Neural progenitor cell (in vitro differentiated cells): ENCODE measurements around the gene TSPAN5. TPM values are rescaled to one million over a fixed set of nuclear protein-coding genes. Genes with fewer than 3 reads are reported as not detected.

Experiments used
- DNase-seq: peaks from one replicate; pipeline ENCODE4 v3.0.0-alpha.2; 2016; ENCODE audit warnings: low spot score
- H2AFZ ChIP-seq: fragments of 200-600 bp; sonication (generic); replicated peaks from 2 replicates; pipeline ENCODE4 v1.6.1; 2016; ENCODE audit warnings: antibody characterized with exemption
- H3F3A ChIP-seq: fragments of 200-600 bp; sonication (generic); 2 replicates; pipeline ENCODE4 v1.6.1; 2016; ENCODE audit warnings: antibody characterized with exemption, low read depth
- H3K27ac ChIP-seq: fragments of 200-600 bp; sonication (generic); 2 replicates; pipeline ENCODE4 v1.5.1; 2016; ENCODE audit warnings: mild to moderate bottlenecking
- H3K27me3 ChIP-seq: fragments of 200-600 bp; sonication (generic); 2 replicates; pipeline ENCODE4 v1.6.1; 2016; ENCODE audit warnings: mild to moderate bottlenecking, moderate library complexity
- H3K36me3 ChIP-seq: fragments of 200-600 bp; sonication (generic); 2 replicates; pipeline ENCODE4 v1.5.1; 2016
- H3K4me1 ChIP-seq: fragments of 200-600 bp; sonication (generic); 2 replicates; pipeline ENCODE4 v1.6.1; 2016; ENCODE audit warnings: mixed run types
- H3K4me2 ChIP-seq: fragments of 200-600 bp; sonication (generic); 2 replicates; pipeline ENCODE4 v1.6.1; 2016
- H3K4me3 ChIP-seq: fragments of 200-600 bp; sonication (generic); 2 replicates; pipeline ENCODE4 v1.5.1; 2016
- H3K79me2 ChIP-seq: fragments of 200-600 bp; sonication (generic); 2 replicates; pipeline ENCODE4 v1.6.1; 2016; ENCODE audit warnings: low read depth
- H3K9ac ChIP-seq: fragments of 200-600 bp; sonication (generic); 2 replicates; pipeline ENCODE4 v1.6.1; 2016
- H3K9me3 ChIP-seq: fragments of 200-600 bp; sonication (generic); 2 replicates; pipeline ENCODE4 v1.5.1; 2016; ENCODE audit warnings: low read depth
- H4K20me1 ChIP-seq: fragments of 200-600 bp; sonication (generic); 2 replicates; pipeline ENCODE4 v1.6.1; 2016; ENCODE audit warnings: low read depth
- H3K27ac Mint-ChIP-seq: 3 replicates; pipeline ENCODE4 v1.8.0; 2021; ENCODE audit warnings: mixed read lengths
- H3K27me3 Mint-ChIP-seq: 2 replicates; pipeline ENCODE4 v1.8.0; 2022; ENCODE audit warnings: low read depth, mild to moderate bottlenecking, inconsistent platforms, moderate library complexity, mixed read lengths; ENCODE audit not compliant: insufficient read depth
- H3K36me3 Mint-ChIP-seq: 3 replicates; pipeline ENCODE4 v1.8.0; 2021; ENCODE audit warnings: mixed read lengths
- H3K4me1 Mint-ChIP-seq: 3 replicates; pipeline ENCODE4 v1.8.0; 2021; ENCODE audit warnings: mixed read lengths
- H3K4me3 Mint-ChIP-seq: 3 replicates; pipeline ENCODE4 v1.8.0; 2021; ENCODE audit warnings: mild to moderate bottlenecking, moderate library complexity, mixed read lengths
- H3K9me3 Mint-ChIP-seq: 3 replicates; pipeline ENCODE4 v1.8.0; 2020; ENCODE audit warnings: mixed read lengths
- CTCF ChIP-seq: fragments of 200-600 bp; sonication (generic); IDR thresholded peaks from 2 replicates; pipeline ENCODE4 v1.5.1; 2017; ENCODE audit warnings: antibody characterized with exemption, mild to moderate bottlenecking
- EZH2 ChIP-seq: fragments of 200-600 bp; sonication (generic); IDR thresholded peaks from 2 replicates; pipeline ENCODE4 v1.6.1; 2017; ENCODE audit warnings: antibody characterized with exemption, mild to moderate bottlenecking, moderate library complexity
- EZH2phosphoT487 ChIP-seq: fragments of 200-600 bp; sonication (generic); IDR thresholded peaks from 2 replicates; pipeline ENCODE4 v1.6.1; 2017; ENCODE audit warnings: antibody characterized with exemption
- total RNA-seq: library from RNA; depleted of rRNA; stranded (reverse); fragments of >200 nt; gene quantifications from 2 replicates; pipeline ENCODE4 v1.2.3, GENCODE V29; 2015; ENCODE audit warnings: low replicate concordance

Gene TSPAN5
- total RNA-seq, 1 donor from 2014 or later = 34.9 TPM

DNA sequence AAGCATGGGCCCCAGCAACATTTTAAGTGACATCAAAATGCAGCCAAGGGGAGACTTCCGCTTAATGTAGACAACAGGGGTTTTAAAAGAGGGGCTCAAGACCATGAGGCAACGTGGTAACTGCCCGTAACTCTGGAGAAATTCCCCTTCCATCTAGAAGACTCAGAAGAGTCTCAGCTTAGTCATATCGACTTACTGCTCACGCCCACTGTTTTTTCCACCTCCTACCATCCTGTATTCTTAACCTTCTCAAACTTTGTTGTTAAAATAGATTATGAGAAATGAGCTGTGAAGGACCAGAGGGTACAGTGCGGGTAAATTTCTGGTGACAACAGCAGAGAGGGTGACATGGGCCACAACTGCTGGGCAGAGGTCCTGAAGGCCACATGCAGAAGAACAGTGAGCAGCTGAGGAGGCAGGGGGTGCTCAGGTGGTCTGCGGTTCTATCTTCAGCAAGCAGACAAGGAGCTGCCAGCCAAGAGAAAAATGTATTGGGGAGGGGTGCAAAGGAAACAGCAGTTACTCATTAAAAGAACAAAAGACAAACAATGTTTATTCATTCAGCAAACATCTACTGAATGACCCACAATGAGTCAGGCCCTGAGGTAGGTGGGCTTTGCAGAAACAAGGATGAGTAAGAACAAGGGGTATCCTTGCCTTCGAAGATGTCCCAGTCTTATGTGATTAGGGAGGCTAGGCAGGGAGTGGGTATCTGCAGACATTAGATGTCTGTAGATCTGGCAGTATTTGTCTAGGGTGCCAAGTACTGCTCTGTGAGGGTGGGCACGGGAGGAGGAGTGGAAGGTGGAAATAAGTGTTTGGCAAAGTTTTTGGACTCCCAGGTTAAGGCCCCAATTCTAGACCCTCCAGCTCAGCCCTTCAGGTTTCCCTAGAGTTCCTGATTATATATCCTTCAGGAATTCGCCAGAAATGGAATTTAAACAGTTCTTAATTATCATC is 175.3 kb downstream of the TSPAN5 start:
- no peaks in the 10 kb centered on the region for H3K4me1 Mint-ChIP-seq

DNA sequence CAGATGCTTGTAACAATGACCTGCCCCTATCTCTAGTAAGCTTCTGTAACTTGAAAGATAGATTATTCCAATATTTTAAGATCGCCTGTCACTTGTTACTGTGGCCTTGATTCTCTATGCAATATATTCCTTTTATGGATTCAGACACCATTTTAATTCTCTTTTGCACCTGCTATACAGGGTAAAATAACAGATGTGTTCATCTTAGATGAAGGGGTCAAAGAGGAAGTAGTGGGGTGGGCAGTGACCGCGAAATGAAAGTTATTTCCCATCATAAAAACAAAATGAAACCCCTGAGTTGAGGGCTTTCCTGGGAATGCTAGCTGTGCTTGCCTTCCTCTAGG is 175.9 kb downstream of the TSPAN5 start:
- Histone ChIP-seq H3K27ac (no peak overlapping the region), H3K4me1 (peaks cover 2% of the 10 kb centered on the region), H3K9ac (no peak overlapping the region), H3K9me3 (no peaks in the 10 kb centered on the region), H3K36me3 (no peaks in the 10 kb centered on the region), H3F3A (no peaks in the 10 kb centered on the region), H3K4me3 (no peak overlapping the region), H2AFZ (no peak overlapping the region), H3K4me2 (no peak overlapping the region), H4K20me1 (no peaks in the 10 kb centered on the region), H3K27me3 (no peaks in the 10 kb centered on the region), H3K79me2 (no peaks in the 10 kb centered on the region)
- TF ChIP-seq CTCF (no peak), EZH2phosphoT487 (no peak), EZH2 (no peak)
- H3K4me1 Mint-ChIP-seq = no peaks in the 10 kb centered on the region
- H3K27ac Mint-ChIP-seq = peak overlapping the region; percentile 55
- H3K4me3 Mint-ChIP-seq = no peak overlapping the region
- DNase-seq = no peak
- H3K27me3 Mint-ChIP-seq = peaks cover 2% of the 10 kb centered on the region
- no peaks in the 10 kb centered on the region for H3K9me3 Mint-ChIP-seq
- H3K36me3 Mint-ChIP-seq = peaks cover 34% of the 10 kb centered on the region

More for the DNA sequence above, 175.3 kb downstream of the TSPAN5 start:
- no peak overlapping the region for H2AFZ ChIP-seq
- no peak overlapping the region for H3K4me3 Mint-ChIP-seq
- peak overlapping the region; percentile 55 for H3K27ac Mint-ChIP-seq
- H3K27me3 Mint-ChIP-seq = peaks cover 2% of the 10 kb centered on the region
- H3K79me2 ChIP-seq = peaks cover 3% of the 10 kb centered on the region
- no peaks in the 10 kb centered on the region for H3F3A ChIP-seq
- no peak for DNase-seq
- H3K27me3 ChIP-seq = no peaks in the 10 kb centered on the region
- no peaks in the 10 kb centered on the region for H3K9me3 Mint-ChIP-seq
- no peak overlapping the region for H3K27ac ChIP-seq
- H3K4me1 ChIP-seq = peaks cover 6% of the 10 kb centered on the region
- H3K4me3 ChIP-seq = no peak overlapping the region
- peaks cover 35% of the 10 kb centered on the region for H3K36me3 Mint-ChIP-seq
- H3K36me3 ChIP-seq = no peaks in the 10 kb centered on the region
- H3K4me2 ChIP-seq = no peak overlapping the region
- H4K20me1 ChIP-seq = no peaks in the 10 kb centered on the region
- H3K9me3 ChIP-seq = no peaks in the 10 kb centered on the region
- no peak overlapping the region for H3K9ac ChIP-seq
- TF ChIP-seq EZH2 (no peak), CTCF (no peak), EZH2phosphoT487 (no peak)

- no peaks in the 10 kb centered on the region for H3K79me2 ChIP-seq
- H3K27ac ChIP-seq = no peak overlapping the region
- no peaks in the 10 kb centered on the region for H3K9me3 ChIP-seq
- Mint-ChIP-seq H3K27ac (no peak overlapping the region), H3K36me3 (peaks cover 42% of the 10 kb centered on the region), H3K4me3 (no peak overlapping the region), H3K9me3 (no peaks in the 10 kb centered on the region), H3K4me1 (no peaks in the 10 kb centered on the region), H3K27me3 (peaks cover 2% of the 10 kb centered on the region)
- no peaks in the 10 kb centered on the region for H3K27me3 ChIP-seq
- no peaks in the 10 kb centered on the region for H3K4me1 ChIP-seq
- DNase-seq = no peak
- no peaks in the 10 kb centered on the region for H4K20me1 ChIP-seq
- no peaks in the 10 kb centered on the region for H3F3A ChIP-seq
- H3K4me2 ChIP-seq = no peak overlapping the region
- H2AFZ ChIP-seq = no peak overlapping the region
- no peak overlapping the region for H3K9ac ChIP-seq
- H3K4me3 ChIP-seq = no peak overlapping the region
- H3K36me3 ChIP-seq = no peaks in the 10 kb centered on the region
- TF ChIP-seq CTCF = no peak
- no peak for TF ChIP-seq EZH2phosphoT487
- no peak for TF ChIP-seq EZH2
These were observed 177.2 kb downstream of the TSPAN5 start for GRCh38 chr4:98481167-98481566.
